ENCODE results near the gene SSNA1. TPM values are rescaled to one million over a fixed set of nuclear protein-coding genes. Genes with fewer than 3 reads are reported as not detected.
"Not testable (repeated sequence)": the region's sequence is repeated elsewhere in the genome, so short reads cannot be mapped to it uniquely, and the experiment has no call there.

SSNA1 gene
- total RNA-seq, 1 donor from 2014 or later: 73.7 TPM

- ATAC-seq (ENCODE audit: poor library complexity) (no peak), DNase-seq (no peak)
- intact Hi-C loops (cut with DNase I): no loop called here
Measured at GRCh38 chr9:137232101-137232500, 43.6 kb downstream of the SSNA1 start.

- intact Hi-C loops (cut with DNase I): no loop called here
- no peak for DNase-seq
- no peak for ATAC-seq (ENCODE audit: poor library complexity)
Measured at GRCh38 chr9:137232510-137232909, 44.0 kb downstream of the SSNA1 start.

- intact Hi-C loops (cut with DNase I): no loop called here
- DNase-seq (no peak), ATAC-seq (ENCODE audit: poor library complexity) (no peak)
Measured at GRCh38 chr9:137233143-137233980, 44.9 kb downstream of the SSNA1 start.

GRCh38 chr9:137234055-137234697 is 45.7 kb downstream of the SSNA1 start:
- no peak for ATAC-seq (ENCODE audit: poor library complexity)
- no peak for DNase-seq
- intact Hi-C loops (cut with DNase I): no loop called here

GRCh38 chr9:137234758-137235423 is 46.4 kb downstream of the SSNA1 start:
- intact Hi-C loops (cut with DNase I): no loop called here
- ATAC-seq (ENCODE audit: poor library complexity): no peak
- no peak for DNase-seq

GRCh38 chr9:137235424-137236237 is 47.2 kb downstream of the SSNA1 start:
- no peak for DNase-seq
- intact Hi-C loops (cut with DNase I): no loop called here
- ATAC-seq (ENCODE audit: poor library complexity): no peak

GRCh38 chr9:137236238-137236935 is 47.9 kb downstream of the SSNA1 start:
- intact Hi-C loops (cut with DNase I): no loop called here

GRCh38 chr9:137236936-137237421 is 48.5 kb downstream of the SSNA1 start:
- ATAC-seq (ENCODE audit: poor library complexity) (no peak), DNase-seq (no peak)
- intact Hi-C loops (cut with DNase I): no loop called here

More at GRCh38 chr9:137236238-137236935, 47.9 kb downstream of the SSNA1 start:
- ATAC-seq (ENCODE audit: poor library complexity) (peak; percentile 52), DNase-seq (peak; percentile 92)

GRCh38 chr9:137237759-137238726 is 49.6 kb downstream of the SSNA1 start:
- no peak for ATAC-seq (ENCODE audit: poor library complexity)
- DNase-seq: no peak
- intact Hi-C loops (cut with DNase I): no loop called here

GRCh38 chr9:137239541-137240200 is 51.2 kb downstream of the SSNA1 start:
- DNase-seq; intact Hi-C loops (cut with DNase I); ATAC-seq (ENCODE audit: poor library complexity): not testable (repeated sequence)

Small RNA genes lying within 50 kb of the gene (microRNA-seq; reads per million reads assigned to microRNA genes)
- not detected for gene MIR3621

Other genes starting within 250 kb of the SSNA1 start
- gene FBXW5, start 243.9 kb upstream of the SSNA1 start, total RNA-seq: 142 TPM
- gene C8G, start 243.4 kb upstream of the SSNA1 start, total RNA-seq: 1.1 TPM
- gene LCN12, start 236.4 kb upstream of the SSNA1 start, total RNA-seq: 2.1 TPM
- 6,152 TPM for gene PTGDS, start 211.2 kb upstream of the SSNA1 start, total RNA-seq
- gene LCNL1, start 205.7 kb upstream of the SSNA1 start, total RNA-seq: 9.7 TPM
- 19.4 TPM for gene PAXX, start 196.3 kb upstream of the SSNA1 start, total RNA-seq
- 2.7 TPM for gene CLIC3, start 192.1 kb upstream of the SSNA1 start, total RNA-seq
- 26.7 TPM for gene ABCA2, start 160.4 kb upstream of the SSNA1 start, total RNA-seq
- gene FUT7, start 156.6 kb upstream of the SSNA1 start, total RNA-seq: not detected
- gene NPDC1, start 142.5 kb upstream of the SSNA1 start, total RNA-seq: 59.1 TPM
- 1.9 TPM for gene ENTPD2, start 134.6 kb upstream of the SSNA1 start, total RNA-seq
- gene SAPCD2, start 118.1 kb upstream of the SSNA1 start, total RNA-seq: 0.22 TPM
- 11.3 TPM for gene UAP1L1, start 111.2 kb upstream of the SSNA1 start, total RNA-seq
- gene MAN1B1, start 101.7 kb upstream of the SSNA1 start, total RNA-seq: 20.3 TPM
- 153 TPM for gene DPP7, start 73.9 kb upstream of the SSNA1 start, total RNA-seq
- not detected for gene GRIN1, start 49.5 kb upstream of the SSNA1 start, total RNA-seq
- not detected for gene LRRC26, start 18.6 kb upstream of the SSNA1 start, total RNA-seq
- gene TMEM210, start 16.6 kb upstream of the SSNA1 start, total RNA-seq: not detected
- gene ANAPC2, start 116 bp upstream of the SSNA1 start, total RNA-seq: 33.9 TPM
- 19.0 TPM for gene TPRN, start 12.1 kb downstream of the SSNA1 start, total RNA-seq
- gene TMEM203, start 17.0 kb downstream of the SSNA1 start, total RNA-seq: 44.9 TPM
- 5.5 TPM for gene NDOR1, start 17.0 kb downstream of the SSNA1 start, total RNA-seq
- 24.8 TPM for gene RNF208, start 33.6 kb downstream of the SSNA1 start, total RNA-seq
- not detected for gene CYSRT1, start 36.5 kb downstream of the SSNA1 start, total RNA-seq
- gene RNF224, start 38.8 kb downstream of the SSNA1 start, total RNA-seq: not detected
- not detected for gene SLC34A3, start 42.2 kb downstream of the SSNA1 start, total RNA-seq
- 515 TPM for gene TUBB4B, start 52.6 kb downstream of the SSNA1 start, total RNA-seq
- 1.3 TPM for gene STPG3, start 62.6 kb downstream of the SSNA1 start, total RNA-seq
- 39.9 TPM for gene NELFB, start 66.7 kb downstream of the SSNA1 start, total RNA-seq
- 16.6 TPM for gene TOR4A, start 89.0 kb downstream of the SSNA1 start, total RNA-seq
- gene NRARP, start 113.6 kb downstream of the SSNA1 start, total RNA-seq: 4.4 TPM
- gene EXD3, start 234.5 kb downstream of the SSNA1 start, total RNA-seq: 6.9 TPM
- 1.7 TPM for gene NOXA1, start 234.7 kb downstream of the SSNA1 start, total RNA-seq

All from Right ventricle myocardium superior (tissue), 1 donor.